Suprapubic skin (tissue), 3 donors: Measurements from ENCODE around the gene CC2D2A.

Experiments used
- CTCF ChIP-seq, 2 donors: fragments of 200-600 bp in 1 of 2; fragments of 450-650 bp in 1 of 2; sonication (generic) in 1 of 2; IDR thresholded peaks; one replicate each; pipeline ENCODE4 v1.5.1; 2016 to 2019; ENCODE audit warnings: antibody characterized with exemption in 2 of 2, mild to moderate bottlenecking in 1 of 2, moderate library complexity in 1 of 2
- EP300 ChIP-seq: sonication (generic); formaldehyde crosslinking; IDR thresholded peaks from one replicate; pipeline ENCODE4 v1.6.1; 2017; ENCODE audit warnings: antibody characterized with exemption

- TF ChIP-seq CTCF (IDR thresholded peaks at IDR 0.05) (no peak), EP300 (no peak)
These were observed 33.2 kb upstream of the CC2D2A start for GRCh38 chr4:15436513-15436912.
